Heart right ventricle (tissue), 16 donors: ENCODE results near the gene MAGI2. TPM values are rescaled to one million over a fixed set of nuclear protein-coding genes. Genes with fewer than 3 reads are reported as not detected.
"Not testable (repeated sequence)": the region's sequence is repeated elsewhere in the genome, so short reads cannot be mapped to it uniquely, and the experiment has no call there.

Experiments used
- ATAC-seq, 8 donors: fragments of 200-7000 bp; cut with Tn5 transposase; one replicate each; pipeline ENCODE4 v1.9.1; 2020; ENCODE audit warnings: mild to moderate bottlenecking in 8 of 8, moderate library complexity in 8 of 8, moderate number of reproducible peaks in 1 of 8
- DNase-seq, 2 donors: peaks; one replicate each; pipeline ENCODE4 v3.0.0-alpha.2; 2020
- H3K27ac ChIP-seq, 10 donors: fragments of 200-600 bp; sonication (generic) in 2 of 10; one replicate each; pipeline versions ENCODE4 v1.5.0 to v1.8.0; 2020 to 2022; ENCODE audit warnings: mild to moderate bottlenecking in 3 of 10
- H3K27me3 ChIP-seq, 7 donors: fragments of 200-600 bp; one replicate each; pipeline ENCODE4 v1.8.0; 2021 to 2022; ENCODE audit warnings: mild to moderate bottlenecking in 2 of 7
- H3K36me3 ChIP-seq, 9 donors: fragments of 200-600 bp; sonication (generic) in 1 of 9; one replicate each; pipeline versions ENCODE4 v1.5.0 to v1.8.0; 2020 to 2022; ENCODE audit warnings: mild to moderate bottlenecking in 2 of 9
- H3K4me1 ChIP-seq, 9 donors: fragments of 200-600 bp; sonication (generic) in 1 of 9; one replicate each; pipeline versions ENCODE4 v1.5.0 to v1.8.0; 2020 to 2022; ENCODE audit warnings: mild to moderate bottlenecking in 4 of 9
- H3K4me3 ChIP-seq, 10 donors: fragments of 200-600 bp; sonication (generic) in 2 of 10; one replicate each; pipeline versions ENCODE4 v1.5.0 to v1.8.0; 2020 to 2022; ENCODE audit warnings: mild to moderate bottlenecking in 7 of 10, moderate library complexity in 2 of 10
- H3K9me3 ChIP-seq, 11 donors: fragments of 200-600 bp in 10 of 11; sonication (generic) in 2 of 11; one replicate each; pipeline versions ENCODE4 v1.5.0 to v1.8.0; 2013 to 2022; ENCODE audit warnings: mild to moderate bottlenecking in 2 of 11, control low read depth in 1 of 11, moderate library complexity in 1 of 11
- WGBS, 2 donors: extraction: QIAGEN DNeasy Blood & Tissue Kit; methylation state at CpG; one replicate each; pipeline ENCODE4 v1.1.7; 2013; ENCODE audit warnings: inconsistent platforms in 1 of 2; 5-methylcytosine and 5-hydroxymethylcytosine counted together
- intact Hi-C, 10 donors: fragments of 100-400 bp; cut with DNase I; formaldehyde crosslinking; loops; one replicate each; pipeline versions ENCODE4 v1.11.1 to v1.14.2; 2022
- polyA plus RNA-seq, 2 donors: library from polyadenylated mRNA; stranded (reverse); fragments of 200-250 nt; gene quantifications; one replicate each; pipeline ENCODE4 v1.2.3, GENCODE V29; 2013
- total RNA-seq, 10 donors: library from RNA; stranded (reverse); fragmentation: NEBNext Ultra II Directional in 3 of 10; extraction: Animal tissue kit (Norgen Biotek cat#: 25700) in 3 of 10; gene quantifications; one replicate each; pipeline versions ENCODE4 v1.2.1 to v1.2.4, GENCODE V29; 2021 to 2023
- TF ChIP-seq, protein P1 (sequence below), 9 donors: fragments of 200-600 bp; sonication (generic) in 2 of 9; IDR thresholded peaks; one replicate each; pipeline versions ENCODE4 v1.5.0 to v1.8.0; 2021 to 2022; ENCODE audit warnings: antibody characterized with exemption in 9 of 9, mild to moderate bottlenecking in 5 of 9, moderate library complexity in 1 of 9
- donor health status: Arrhythmogenic right ventricular cardiomyopathy.
- donor health status: ischemic (EF 13 %, LVEDD 7.1; RV severe dilation, severe dysfunction).
- donor health status: healthy with polysubstance abuse.
- donor health status: DM: no; HTN: yes; CAD: no.
- donor health status: DM: no; HTN: no; CAD: no.
- donor health status: ischemic (EF 25% LVEDD 6.9; RV normal size, moderate dysfunction).
- donor health status: ischemic (EF 25% LVEDD 5.7; RV mildly dilated, moderate dysfunction).
- donor health status: healthy.
- donor health status: DM: yes; HTN: yes; CAD: no.
- donor health status: Ischemic cardiomyopathy.
- donor health status: ischemic (EF 35%, LVEDD 5.7; RV mildly dilated, moderate dysfunction).
- donor health status: nonischemic (EF 11% LVEDD 7.7; RV severe dilation, severe dysfunction).
- donor health status: DM: yes; HTN: yes; CAD: no.
- donor health status: PGD.
- donor health status: ischemic (EF 29% LVEDD 5.4; RV normal size, mild dysfunction).
- donor health status: nonischemic (EF 23%, LVEDD 6.1; RV moderate dilation, normal function).

MAGI2 gene
- total and polyA plus RNA-seq, 12 donors: 0.83 to 6.0 (median 4.1) TPM

DNA sequence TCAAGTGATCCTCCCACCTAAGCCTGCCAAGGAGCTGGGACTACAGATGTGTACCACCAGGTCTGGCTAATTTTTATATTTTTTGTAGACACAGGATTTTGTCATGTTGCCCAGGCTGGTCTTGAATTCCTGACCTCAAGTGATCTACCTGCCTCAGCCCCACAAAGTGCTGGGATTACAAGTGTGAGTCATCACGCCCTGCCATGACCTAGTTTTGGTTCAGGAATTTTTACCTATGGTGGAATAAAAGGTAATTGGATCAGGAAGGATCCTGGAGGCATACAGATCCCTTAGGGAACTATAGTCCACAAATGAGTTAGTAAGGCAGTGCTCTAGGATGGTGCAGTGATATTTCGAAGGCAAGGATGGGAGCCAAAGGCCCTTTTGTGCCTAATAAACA is 937.0 kb downstream of the MAGI2 start:
- H3K36me3 ChIP-seq: no peaks in the 10 kb centered on the region
- no peak overlapping the region for H3K27ac ChIP-seq
- no peaks in the 10 kb centered on the region for H3K9me3 ChIP-seq
- DNase-seq (no peak), ATAC-seq (no peak)
- no peaks in the 10 kb centered on the region for H3K4me1 ChIP-seq
- no peak overlapping the region for H3K4me3 ChIP-seq
- 83 to 87% methylated on average over 2 of the region's 2 CpGs for WGBS, 2 donors
- TF ChIP-seq, protein P1, sequence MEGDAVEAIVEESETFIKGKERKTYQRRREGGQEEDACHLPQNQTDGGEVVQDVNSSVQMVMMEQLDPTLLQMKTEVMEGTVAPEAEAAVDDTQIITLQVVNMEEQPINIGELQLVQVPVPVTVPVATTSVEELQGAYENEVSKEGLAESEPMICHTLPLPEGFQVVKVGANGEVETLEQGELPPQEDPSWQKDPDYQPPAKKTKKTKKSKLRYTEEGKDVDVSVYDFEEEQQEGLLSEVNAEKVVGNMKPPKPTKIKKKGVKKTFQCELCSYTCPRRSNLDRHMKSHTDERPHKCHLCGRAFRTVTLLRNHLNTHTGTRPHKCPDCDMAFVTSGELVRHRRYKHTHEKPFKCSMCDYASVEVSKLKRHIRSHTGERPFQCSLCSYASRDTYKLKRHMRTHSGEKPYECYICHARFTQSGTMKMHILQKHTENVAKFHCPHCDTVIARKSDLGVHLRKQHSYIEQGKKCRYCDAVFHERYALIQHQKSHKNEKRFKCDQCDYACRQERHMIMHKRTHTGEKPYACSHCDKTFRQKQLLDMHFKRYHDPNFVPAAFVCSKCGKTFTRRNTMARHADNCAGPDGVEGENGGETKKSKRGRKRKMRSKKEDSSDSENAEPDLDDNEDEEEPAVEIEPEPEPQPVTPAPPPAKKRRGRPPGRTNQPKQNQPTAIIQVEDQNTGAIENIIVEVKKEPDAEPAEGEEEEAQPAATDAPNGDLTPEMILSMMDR (IDR thresholded peaks at IDR 0.05): no peak
- H3K27me3 ChIP-seq: no peaks in the 10 kb centered on the region
- intact Hi-C loops: loop anchor here in 1 of 10 donors (10.0 kb wide), 1 partner anchor 398 kb away; no protein-coding TSS in a partner anchor

DNA sequence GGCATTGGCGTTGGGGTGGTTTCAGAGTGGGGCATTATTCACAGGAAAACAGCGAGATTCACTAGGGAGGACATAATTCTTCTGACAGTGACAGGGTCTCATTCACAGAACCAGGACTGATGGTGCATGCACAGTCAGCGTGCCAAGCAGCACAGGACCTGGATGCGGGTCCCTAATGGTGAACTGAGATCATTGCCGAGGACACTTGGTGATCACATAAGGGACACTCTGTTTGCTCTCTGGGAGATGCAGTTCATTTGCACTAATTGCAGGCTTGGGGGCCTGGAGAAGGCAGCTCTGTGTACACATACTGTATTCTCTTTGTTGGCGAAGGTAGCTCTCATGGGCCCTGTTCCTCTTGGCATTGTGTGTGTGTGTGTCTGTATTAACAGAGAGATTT is 938.8 kb downstream of the MAGI2 start:
- Histone ChIP-seq H3K36me3 (no peaks in the 10 kb centered on the region), H3K27ac (no peak overlapping the region), H3K4me3 (no peak overlapping the region), H3K4me1 (no peaks in the 10 kb centered on the region), H3K9me3 (no peaks in the 10 kb centered on the region), H3K27me3 (no peaks in the 10 kb centered on the region)
- intact Hi-C loops: loop anchor here in 2 of 10 donors (5.0 to 10.0 kb wide), 2 partner anchors 400 to 663 kb away; no protein-coding TSS in a partner anchor
- TF ChIP-seq, protein P1 (IDR thresholded peaks at IDR 0.05): no peak
- no peak for ATAC-seq
- 88 to 91% methylated on average over 6 of the region's 6 CpGs for WGBS, 2 donors
- no peak for DNase-seq

DNA sequence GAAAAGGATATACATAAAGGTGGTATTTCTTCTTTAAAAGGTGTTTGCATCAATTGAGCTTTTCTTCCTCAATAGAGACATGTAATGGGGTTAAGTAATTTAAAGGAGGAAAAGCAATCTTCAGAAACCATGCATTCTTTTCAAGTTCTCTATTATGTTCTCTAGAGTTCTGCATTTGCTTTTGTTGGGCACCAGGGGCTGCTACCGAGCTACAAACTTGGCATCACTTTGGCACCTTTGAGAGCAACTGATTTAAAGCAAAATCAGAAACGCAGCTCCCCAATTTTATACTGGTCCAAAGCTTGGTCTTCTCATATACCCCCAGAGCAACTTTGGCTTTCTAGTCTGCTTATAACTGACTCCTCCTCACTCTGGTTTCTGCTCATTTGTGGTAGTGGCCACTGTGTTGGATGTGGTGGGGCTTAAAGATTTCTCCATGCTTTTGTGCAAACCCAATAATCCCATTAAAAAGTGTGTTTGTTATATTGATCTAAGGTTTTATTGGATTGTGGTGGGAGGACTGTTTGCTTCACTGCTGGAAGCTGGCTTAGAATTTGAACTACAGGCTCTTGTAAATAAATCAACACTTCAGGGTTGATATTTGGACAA is 942.8 kb downstream of the MAGI2 start:
- no peaks in the 10 kb centered on the region for H3K27me3 ChIP-seq
- intact Hi-C loops: loop anchor here in 2 of 10 donors (2.0 to 10.0 kb wide), 3 partner anchors 274 to 667 kb away; no protein-coding TSS in a partner anchor
- no peak overlapping the region for H3K4me3 ChIP-seq
- DNase-seq (peak in 1 of 2 donors; percentile 6), ATAC-seq (peak in 1 of 8 donors; percentile 29)
- no peaks in the 10 kb centered on the region for H3K36me3 ChIP-seq
- WGBS, 2 donors: 7 to 9% methylated on average over 2 of the region's 2 CpGs
- TF ChIP-seq, protein P1 (IDR thresholded peaks at IDR 0.05): peak in 8 of 9 donors; percentile 5 to 67 (median 52)
- no peak overlapping the region for H3K27ac ChIP-seq
- no peaks in the 10 kb centered on the region for H3K4me1 ChIP-seq
- H3K9me3 ChIP-seq: no peaks in the 10 kb centered on the region

DNA sequence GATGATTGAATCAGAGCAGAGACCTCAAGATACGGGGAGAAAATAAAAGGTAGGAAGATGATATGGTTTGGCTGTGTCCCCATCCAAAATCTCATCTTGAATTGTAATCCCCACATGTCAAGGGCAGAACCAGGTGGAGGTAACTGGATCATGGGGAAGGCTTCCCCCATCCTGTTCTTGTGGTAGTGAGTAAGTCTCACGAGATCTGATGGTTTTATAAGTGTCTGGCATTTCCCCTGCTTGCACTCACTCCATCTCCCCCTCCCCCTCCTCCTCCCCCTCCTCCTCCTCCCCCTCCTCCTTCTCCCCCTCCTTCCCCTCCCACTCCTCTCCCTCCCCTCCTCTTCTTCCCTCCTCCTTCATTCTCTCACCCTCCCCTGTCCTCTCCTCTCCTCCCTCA is 950.2 kb downstream of the MAGI2 start:
- H3K36me3 ChIP-seq, H3K9me3 ChIP-seq, H3K4me3 ChIP-seq, H3K4me1 ChIP-seq, H3K27ac ChIP-seq, ATAC-seq, H3K27me3 ChIP-seq, DNase-seq: not testable (repeated sequence)
- WGBS, 2 donors: 79 to 82% methylated on average over 2 of the region's 2 CpGs
- intact Hi-C loops: loop anchor here in 2 of 10 donors (10.0 kb wide), 2 partner anchors 672 to 1132 kb away; no protein-coding TSS in a partner anchor

DNA sequence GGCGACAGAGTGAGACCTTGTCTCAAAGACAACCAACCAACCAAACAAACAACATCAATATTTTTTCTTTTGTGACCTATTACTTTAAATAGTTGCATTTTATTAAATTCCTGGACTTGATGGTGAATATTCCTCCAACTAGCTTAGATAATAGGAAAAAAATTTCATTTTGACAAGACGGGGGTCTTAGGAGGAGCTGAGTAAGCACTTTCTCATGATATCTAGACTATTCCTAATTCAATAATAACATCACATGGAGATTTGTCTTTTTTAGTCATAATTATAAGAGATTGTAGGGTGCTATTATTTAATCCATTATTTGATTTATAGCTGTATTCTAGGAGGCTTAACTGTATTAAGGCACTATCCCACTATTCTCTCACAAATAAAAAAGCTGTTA is 952.4 kb downstream of the MAGI2 start:
- intact Hi-C loops: loop anchor here in 2 of 10 donors (10.0 kb wide), 2 partner anchors 674 to 1134 kb away; no protein-coding TSS in a partner anchor
- Histone ChIP-seq H3K9me3 (no peaks in the 10 kb centered on the region), H3K27ac (no peak overlapping the region), H3K36me3 (no peaks in the 10 kb centered on the region), H3K4me3 (no peak overlapping the region), H3K4me1 (no peaks in the 10 kb centered on the region), H3K27me3 (no peaks in the 10 kb centered on the region)
- ATAC-seq (no peak), DNase-seq (no peak)
- 95% methylated on average over 2 of the region's 2 CpGs for WGBS, 2 donors
- TF ChIP-seq, protein P1 (IDR thresholded peaks at IDR 0.05): no peak
